ENCODE measurements around the gene TACC3.

DNA sequence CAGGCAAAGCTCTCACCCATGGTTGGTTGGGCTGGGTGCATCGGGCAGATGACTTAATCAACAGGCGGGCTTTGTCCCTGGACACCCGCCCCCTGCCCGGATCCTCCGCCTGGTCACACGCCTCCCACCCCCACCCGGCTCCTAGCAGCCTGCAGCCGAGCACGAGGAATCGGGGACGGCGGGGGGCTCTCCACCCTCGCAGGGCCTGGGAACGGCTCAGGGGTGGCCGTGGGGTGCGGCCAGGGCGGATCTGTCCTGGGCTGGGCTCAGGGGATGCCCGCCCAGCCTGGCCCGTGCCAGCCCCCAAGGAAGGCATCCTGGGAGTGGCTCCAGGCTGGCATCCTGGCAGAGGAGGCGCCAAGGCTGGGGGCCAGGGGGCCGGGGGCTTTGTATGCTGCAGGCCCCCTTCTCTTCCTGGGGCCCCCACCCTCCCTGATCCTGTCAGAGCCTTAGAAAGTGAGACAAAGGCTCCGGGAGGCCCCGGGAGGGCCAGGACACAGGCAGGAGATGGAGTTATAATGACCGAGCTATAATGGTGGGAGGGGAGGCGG, 39.3 kb downstream of the TACC3 start:
- TF ChIP-seq, protein P1, sequence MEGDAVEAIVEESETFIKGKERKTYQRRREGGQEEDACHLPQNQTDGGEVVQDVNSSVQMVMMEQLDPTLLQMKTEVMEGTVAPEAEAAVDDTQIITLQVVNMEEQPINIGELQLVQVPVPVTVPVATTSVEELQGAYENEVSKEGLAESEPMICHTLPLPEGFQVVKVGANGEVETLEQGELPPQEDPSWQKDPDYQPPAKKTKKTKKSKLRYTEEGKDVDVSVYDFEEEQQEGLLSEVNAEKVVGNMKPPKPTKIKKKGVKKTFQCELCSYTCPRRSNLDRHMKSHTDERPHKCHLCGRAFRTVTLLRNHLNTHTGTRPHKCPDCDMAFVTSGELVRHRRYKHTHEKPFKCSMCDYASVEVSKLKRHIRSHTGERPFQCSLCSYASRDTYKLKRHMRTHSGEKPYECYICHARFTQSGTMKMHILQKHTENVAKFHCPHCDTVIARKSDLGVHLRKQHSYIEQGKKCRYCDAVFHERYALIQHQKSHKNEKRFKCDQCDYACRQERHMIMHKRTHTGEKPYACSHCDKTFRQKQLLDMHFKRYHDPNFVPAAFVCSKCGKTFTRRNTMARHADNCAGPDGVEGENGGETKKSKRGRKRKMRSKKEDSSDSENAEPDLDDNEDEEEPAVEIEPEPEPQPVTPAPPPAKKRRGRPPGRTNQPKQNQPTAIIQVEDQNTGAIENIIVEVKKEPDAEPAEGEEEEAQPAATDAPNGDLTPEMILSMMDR (IDR thresholded peaks at IDR 0.05) = no peak
- TF ChIP-seq POLR2A (IDR thresholded peaks at IDR 0.05) (no peak), EP300 (IDR thresholded peaks at IDR 0.05) (no peak), POLR2AphosphoS5 (IDR thresholded peaks at IDR 0.05) (no peak)

Measured in upper lobe of left lung (tissue), 4 donors.